H9 (cell line): ENCODE data around the gene STRA6. TPM values are rescaled to one million over a fixed set of nuclear protein-coding genes. Genes with fewer than 3 reads are reported as not detected.
"Not testable (repeated sequence)": the region's sequence is repeated elsewhere in the genome, so short reads cannot be mapped to it uniquely, and the experiment has no call there.

Experiments
- DNase-seq: peaks from one replicate; pipeline ENCODE4 v3.0.0-alpha.2; 2017
- H2AFZ ChIP-seq: one replicate; pipeline ENCODE4 v1.6.1; 2013; ENCODE audit warnings: mild to moderate bottlenecking, low read length, control low read depth, moderate library complexity
- H2AK5ac ChIP-seq: 2 replicates; pipeline ENCODE4 v1.6.1; 2013; ENCODE audit warnings: low read length, control low read depth, mixed read lengths; ENCODE audit not compliant: insufficient read length
- H2BK120ac ChIP-seq: one replicate; pipeline ENCODE4 v1.6.1; 2013; ENCODE audit warnings: low read depth, mild to moderate bottlenecking, low read length, control low read depth, inconsistent platforms; ENCODE audit not compliant: poor library complexity, severe bottlenecking
- H2BK12ac ChIP-seq: 2 replicates; pipeline ENCODE4 v1.6.1; 2013; ENCODE audit warnings: low read length, control low read depth, mixed read lengths, low read depth; ENCODE audit not compliant: insufficient read length
- H2BK15ac ChIP-seq: 2 replicates; pipeline ENCODE4 v1.6.1; 2013; ENCODE audit warnings: low read depth, low read length, control low read depth
- H2BK20ac ChIP-seq: one replicate; pipeline ENCODE4 v1.6.1; 2013; ENCODE audit warnings: low read depth, mild to moderate bottlenecking, low read length, control low read depth, inconsistent platforms; ENCODE audit not compliant: poor library complexity, severe bottlenecking
- H2BK5ac ChIP-seq: 2 replicates; pipeline ENCODE4 v1.6.1; 2013; ENCODE audit warnings: low read length, control low read depth, mixed read lengths; ENCODE audit not compliant: insufficient read length
- H3K14ac ChIP-seq: 2 replicates; pipeline ENCODE4 v1.6.1; 2013; ENCODE audit warnings: low read length, control low read depth; ENCODE audit not compliant: insufficient read depth
- H3K18ac ChIP-seq: 2 replicates; pipeline ENCODE4 v1.6.1; 2013; ENCODE audit warnings: low read depth, mild to moderate bottlenecking, mixed read lengths, low read length, control low read depth; ENCODE audit not compliant: insufficient read length
- H3K23ac ChIP-seq: 2 replicates; pipeline ENCODE4 v1.6.1; 2013; ENCODE audit warnings: low read length, control low read depth, mixed read lengths, low read depth; ENCODE audit not compliant: insufficient read length
- H3K23me2 ChIP-seq: 2 replicates; pipeline ENCODE4 v1.6.1; 2013; ENCODE audit warnings: low read depth, mild to moderate bottlenecking, mixed read lengths, low read length, control low read depth; ENCODE audit not compliant: insufficient read length, poor library complexity, severe bottlenecking
- H3K27ac ChIP-seq: 2 replicates; pipeline ENCODE4 v1.5.1; 2013; ENCODE audit warnings: low read length, control low read depth, mixed read lengths, low read depth; ENCODE audit not compliant: insufficient read length
- H3K27me3 ChIP-seq: 2 replicates; pipeline ENCODE4 v1.6.1; 2013; ENCODE audit warnings: low read length, control low read depth, inconsistent platforms; ENCODE audit not compliant: insufficient read depth
- H3K4ac ChIP-seq: 2 replicates; pipeline ENCODE4 v1.6.1; 2013; ENCODE audit warnings: low read depth, mild to moderate bottlenecking, control low read depth, inconsistent platforms, low read length, moderate library complexity
- H3K4me1 ChIP-seq: 2 replicates; pipeline ENCODE4 v1.6.1; 2013; ENCODE audit warnings: low read length, control low read depth, inconsistent platforms; ENCODE audit not compliant: insufficient read depth
- H3K4me2 ChIP-seq: 2 replicates; pipeline ENCODE4 v1.6.1; 2013; ENCODE audit warnings: low read length, control low read depth, mixed read lengths; ENCODE audit not compliant: insufficient read length, insufficient read depth
- H3K56ac ChIP-seq: 2 replicates; pipeline ENCODE4 v1.6.1; 2013; ENCODE audit warnings: low read depth, mild to moderate bottlenecking, mixed read lengths, low read length, control low read depth; ENCODE audit not compliant: insufficient read length
- H3K79me1 ChIP-seq: 2 replicates; pipeline ENCODE4 v1.6.1; 2013; ENCODE audit warnings: low read depth, mild to moderate bottlenecking, moderate library complexity, low read length, control low read depth, inconsistent platforms; ENCODE audit not compliant: insufficient read depth, poor library complexity, severe bottlenecking
- H3K79me2 ChIP-seq: 2 replicates; pipeline ENCODE4 v1.6.1; 2013; ENCODE audit warnings: low read length, control low read depth, inconsistent platforms; ENCODE audit not compliant: insufficient read depth
- H3K9ac ChIP-seq: 2 replicates; pipeline ENCODE4 v1.6.1; 2013; ENCODE audit warnings: low read length, control low read depth, mixed read lengths; ENCODE audit not compliant: insufficient read length; ENCODE audit errors: extremely low read depth
- H3K9me3 ChIP-seq: one replicate; pipeline ENCODE4 v1.6.1; 2013; ENCODE audit warnings: low read depth, low read length, inconsistent platforms; ENCODE audit not compliant: control insufficient read depth
- H3T11ph ChIP-seq: one replicate; pipeline ENCODE4 v1.6.1; 2013; ENCODE audit warnings: mild to moderate bottlenecking, low read length, control low read depth, inconsistent platforms
- H4K20me1 ChIP-seq: one replicate; pipeline ENCODE4 v1.6.1; 2013; ENCODE audit not compliant: control insufficient read depth, insufficient read length, insufficient read depth
- H4K5ac ChIP-seq: 2 replicates; pipeline ENCODE4 v1.6.1; 2013; ENCODE audit warnings: low read depth, mild to moderate bottlenecking, mixed read lengths, low read length, control low read depth; ENCODE audit not compliant: insufficient read length
- H4K8ac ChIP-seq: replicated peaks from 2 replicates; pipeline ENCODE4 v1.6.1; 2013; ENCODE audit warnings: low read length, control low read depth, mixed read lengths, low read depth; ENCODE audit not compliant: insufficient read length
- H4K91ac ChIP-seq: 2 replicates; pipeline ENCODE4 v1.6.1; 2013; ENCODE audit warnings: low read depth, mild to moderate bottlenecking, moderate library complexity, mixed read lengths, low read length, control low read depth; ENCODE audit not compliant: insufficient read length
- H3K27ac Mint-ChIP-seq, 3 experiments: 2 replicates in 2 of 3; 3 replicates in 1 of 3; pipeline ENCODE4 v1.8.0; 2020 to 2021; ENCODE audit warnings: mixed read lengths in 3 of 3, mild to moderate bottlenecking in 1 of 3, moderate library complexity in 1 of 3
- H3K27me3 Mint-ChIP-seq: 2 replicates; pipeline ENCODE4 v1.8.0; 2021; ENCODE audit warnings: low read depth, mild to moderate bottlenecking, moderate library complexity, mixed read lengths
- H3K36me3 Mint-ChIP-seq, 3 experiments: 2 replicates in 2 of 3; 3 replicates in 1 of 3; pipeline ENCODE4 v1.8.0; 2020 to 2021; ENCODE audit warnings: low read depth in 3 of 3, mixed read lengths in 3 of 3; ENCODE audit not compliant: insufficient read depth in 1 of 3
- H3K4me1 Mint-ChIP-seq, 2 experiments: 2 replicates each; pipeline ENCODE4 v1.8.0; 2020; ENCODE audit warnings: mixed read lengths in 2 of 2
- H3K4me3 Mint-ChIP-seq, 2 experiments: 2 replicates in 1 of 2; 3 replicates in 1 of 2; pipeline ENCODE4 v1.8.0; 2020 to 2021; ENCODE audit warnings: mild to moderate bottlenecking in 2 of 2, mixed read lengths in 2 of 2, moderate library complexity in 1 of 2
- H3K9me3 Mint-ChIP-seq, 2 experiments: 2 replicates in 1 of 2; 3 replicates in 1 of 2; pipeline ENCODE4 v1.8.0; 2020; ENCODE audit warnings: mild to moderate bottlenecking in 2 of 2, mixed read lengths in 2 of 2, moderate library complexity in 1 of 2
- WGBS: extraction: QIAGEN DNeasy Blood & Tissue Kit; methylation state at CpG from one replicate; pipeline ENCODE4 v1.1.7; 2013; ENCODE audit warnings: missing lambda C conversion rate, low lambda C conversion rate, mixed read lengths; ENCODE audit not compliant: insufficient read length; ENCODE audit errors: extremely low coverage; 5-methylcytosine and 5-hydroxymethylcytosine counted together
- total RNA-seq: library from RNA; stranded (reverse); gene quantifications from 2 replicates; pipeline ENCODE4 v1.2.1, GENCODE V29; 2021

Gene STRA6
- total RNA-seq, 1 experiment from 2014 or later, result 12.8 TPM

DNA sequence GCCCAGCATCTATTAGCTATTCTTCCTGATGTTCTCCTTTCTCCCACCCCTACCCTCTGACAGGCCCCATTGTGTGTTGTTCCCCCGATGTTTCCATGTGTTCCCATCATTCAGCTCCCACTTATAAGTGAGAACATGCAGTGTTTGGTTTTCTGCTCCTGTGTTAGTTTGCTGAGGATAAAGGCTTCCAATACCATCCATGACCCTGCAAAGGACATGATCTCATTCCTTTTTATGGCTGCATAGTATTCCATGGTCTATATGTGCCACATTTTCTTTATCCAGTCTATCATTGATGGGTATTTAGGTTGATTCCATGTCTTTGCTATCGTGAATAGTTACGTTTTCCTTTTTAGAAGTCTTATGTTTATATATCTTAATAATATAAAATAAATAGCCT, 42.2 kb downstream of the STRA6 start:
- H2AFZ ChIP-seq, H3K9ac ChIP-seq, H3K56ac ChIP-seq, H3K4me3 Mint-ChIP-seq, H2BK20ac ChIP-seq, H2BK12ac ChIP-seq, H3K79me2 ChIP-seq, H3K23ac ChIP-seq, H3K4ac ChIP-seq, H3K4me1 Mint-ChIP-seq, H3K27ac ChIP-seq, H3K9me3 Mint-ChIP-seq, H3K36me3 Mint-ChIP-seq, H3K4me1 ChIP-seq, H3K18ac ChIP-seq, H4K8ac ChIP-seq, H3K27ac Mint-ChIP-seq, H4K20me1 ChIP-seq, H3K14ac ChIP-seq, H2AK5ac ChIP-seq, H4K91ac ChIP-seq, H3K79me1 ChIP-seq, H2BK15ac ChIP-seq, H3T11ph ChIP-seq, H4K5ac ChIP-seq, DNase-seq, H3K23me2 ChIP-seq, H3K27me3 ChIP-seq, H2BK5ac ChIP-seq, H3K4me2 ChIP-seq, H3K9me3 ChIP-seq, H2BK120ac ChIP-seq: not testable (repeated sequence)
- no CpG with 5 or more reads among the region's 3 CpGs for WGBS
- peaks cover 30% of the 10 kb centered on the region for H3K27me3 Mint-ChIP-seq
